Measurements from ENCODE around the gene FAM170B. TPM values are rescaled to one million over a fixed set of nuclear protein-coding genes. Genes with fewer than 3 reads are reported as not detected.

The FAM170B gene
- total and polyA plus RNA-seq, 4 donors = not detected

GRCh38 chr10:49174926-49175500, 41.2 kb upstream of the FAM170B start:
- peaks cover 22% of the 10 kb centered on the region for H3K4me1 ChIP-seq (ENCODE audit: control insufficient read depth, insufficient read depth, low read length)
- H3K36me3 ChIP-seq (ENCODE audit: control insufficient read depth, insufficient read depth, low read length) = no peaks in the 10 kb centered on the region
- H3K4me3 ChIP-seq (ENCODE audit: low read depth, low read length) = no peak overlapping the region
- WGBS (ENCODE audit: insufficient coverage) = 70% methylated on average over 9 of the region's 10 CpGs
- H3K9me3 ChIP-seq (ENCODE audit: control insufficient read depth, insufficient read depth, low read length) = no peaks in the 10 kb centered on the region
- no peaks in the 10 kb centered on the region for H3K27me3 ChIP-seq (ENCODE audit: control insufficient read depth, insufficient read depth, low read length)
- H3K27ac ChIP-seq (ENCODE audit: low read depth, low read length) = no peak overlapping the region
- DNase-seq (ENCODE audit: low read depth in 4 of 6, low spot score in 6 of 6) = no peak

DNA sequence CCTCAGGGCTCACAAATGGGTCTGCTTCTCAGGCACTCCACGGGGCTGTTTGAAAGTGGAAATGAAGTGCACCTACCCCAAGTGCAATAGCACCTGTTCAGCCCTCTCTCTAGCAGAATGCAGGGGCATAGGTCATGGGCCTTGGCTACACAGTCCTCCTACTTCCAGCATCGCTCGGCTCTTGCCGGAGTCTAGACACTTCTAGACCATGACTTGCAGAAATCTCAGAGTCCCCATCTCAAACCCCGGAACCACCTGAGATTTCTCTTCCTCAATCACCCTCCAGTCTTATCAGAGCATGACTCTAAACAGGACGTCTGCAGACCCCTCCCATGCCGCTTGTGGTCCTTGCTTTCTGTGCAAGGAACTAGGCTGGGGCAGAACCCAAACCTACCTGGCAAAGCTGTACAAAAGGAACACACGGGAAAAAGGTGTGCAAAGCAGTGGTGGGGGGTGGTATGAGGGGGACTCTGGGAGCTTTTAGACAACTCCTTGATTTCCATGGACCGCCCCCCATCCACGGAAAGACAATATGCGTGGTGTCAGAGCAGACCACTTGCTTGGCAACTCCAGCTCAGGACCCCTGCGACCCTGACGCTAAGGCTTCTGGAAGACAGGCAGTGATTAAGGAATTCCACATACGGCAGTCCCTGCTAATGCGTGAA, 40.6 kb upstream of the FAM170B start:
- Histone ChIP-seq H3K4me3 (ENCODE audit: low read depth, low read length) (no peak overlapping the region), H3K4me1 (ENCODE audit: control insufficient read depth, insufficient read depth, low read length) (peaks cover 22% of the 10 kb centered on the region), H3K36me3 (ENCODE audit: control insufficient read depth, insufficient read depth, low read length) (no peaks in the 10 kb centered on the region), H3K27me3 (ENCODE audit: control insufficient read depth, insufficient read depth, low read length) (no peaks in the 10 kb centered on the region), H3K9me3 (ENCODE audit: control insufficient read depth, insufficient read depth, low read length) (no peaks in the 10 kb centered on the region), H3K27ac (ENCODE audit: low read depth, low read length) (no peak overlapping the region)
- no peak for DNase-seq (ENCODE audit: low read depth in 4 of 6, low spot score in 6 of 6)
- 85% methylated on average over 14 of the region's 15 CpGs for WGBS (ENCODE audit: insufficient coverage)

GRCh38 chr10:49173853-49174252, 40.0 kb upstream of the FAM170B start:
- WGBS (ENCODE audit: insufficient coverage) = 85% methylated on average over 2 of the region's 4 CpGs
- no peak overlapping the region for H3K27ac ChIP-seq (ENCODE audit: low read depth, low read length)
- H3K4me3 ChIP-seq (ENCODE audit: low read depth, low read length) = no peak overlapping the region
- peaks cover 22% of the 10 kb centered on the region for H3K4me1 ChIP-seq (ENCODE audit: control insufficient read depth, insufficient read depth, low read length)
- no peaks in the 10 kb centered on the region for H3K27me3 ChIP-seq (ENCODE audit: control insufficient read depth, insufficient read depth, low read length)
- H3K36me3 ChIP-seq (ENCODE audit: control insufficient read depth, insufficient read depth, low read length) = no peaks in the 10 kb centered on the region
- H3K9me3 ChIP-seq (ENCODE audit: control insufficient read depth, insufficient read depth, low read length) = no peaks in the 10 kb centered on the region
- DNase-seq (ENCODE audit: low read depth in 4 of 6, low spot score in 6 of 6) = no peak

DNA sequence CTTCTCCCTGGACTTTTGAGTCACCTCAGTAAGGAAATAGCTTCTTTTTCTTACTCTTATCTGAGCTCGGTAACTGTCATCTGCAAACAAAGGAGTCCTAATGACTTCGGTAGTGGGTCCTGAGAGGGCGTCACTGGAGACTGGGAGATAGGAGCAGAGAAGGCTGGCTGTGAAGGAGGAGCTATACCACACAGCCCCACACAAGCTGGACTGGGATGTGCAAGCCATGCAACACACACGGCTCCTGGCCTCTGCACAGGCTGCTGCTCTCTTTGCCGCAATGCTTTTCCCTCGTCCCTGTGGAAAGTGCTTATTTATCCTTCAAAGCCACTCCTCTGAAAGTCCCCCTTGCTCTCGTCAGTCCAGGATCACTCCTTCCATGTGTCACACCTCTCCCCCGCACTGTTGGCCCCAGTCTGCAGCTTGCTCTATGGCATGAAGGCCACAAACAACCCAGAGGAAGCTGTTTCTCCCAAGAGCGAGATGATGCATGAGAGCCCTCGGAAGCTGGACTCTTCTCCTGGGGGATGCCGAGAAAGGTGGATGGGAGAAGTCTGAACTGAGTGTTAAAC, 39.5 kb upstream of the FAM170B start:
- DNase-seq (ENCODE audit: low read depth in 4 of 6, low spot score in 6 of 6) = no peak
- H3K4me3 ChIP-seq (ENCODE audit: low read depth, low read length) = no peak overlapping the region
- H3K9me3 ChIP-seq (ENCODE audit: control insufficient read depth, insufficient read depth, low read length) = no peaks in the 10 kb centered on the region
- no peaks in the 10 kb centered on the region for H3K36me3 ChIP-seq (ENCODE audit: control insufficient read depth, insufficient read depth, low read length)
- 94% methylated on average over 10 of the region's 11 CpGs for WGBS (ENCODE audit: insufficient coverage)
- H3K4me1 ChIP-seq (ENCODE audit: control insufficient read depth, insufficient read depth, low read length) = peaks cover 22% of the 10 kb centered on the region
- H3K27me3 ChIP-seq (ENCODE audit: control insufficient read depth, insufficient read depth, low read length) = no peaks in the 10 kb centered on the region
- H3K27ac ChIP-seq (ENCODE audit: low read depth, low read length) = no peak overlapping the region

DNA sequence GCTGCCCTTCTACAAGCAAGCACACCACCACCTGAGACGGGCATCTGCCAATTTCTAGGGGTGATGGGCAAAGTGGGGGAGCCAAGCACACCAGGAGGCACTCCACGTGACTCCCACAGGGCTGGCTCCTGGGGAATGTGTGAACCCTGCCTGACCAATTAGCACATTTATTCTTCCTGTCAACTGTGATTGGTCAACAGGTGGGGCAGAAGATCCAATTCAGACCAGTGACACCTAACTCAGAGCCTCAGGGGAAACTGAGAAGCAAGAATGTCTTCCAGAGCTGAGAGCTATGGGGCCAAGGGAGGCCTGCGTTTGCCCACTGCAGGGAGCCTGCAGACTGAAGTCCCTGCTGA, 38.9 kb upstream of the FAM170B start:
- WGBS (ENCODE audit: insufficient coverage) = 93% methylated on average over 3 of the region's 3 CpGs
- no peaks in the 10 kb centered on the region for H3K27me3 ChIP-seq (ENCODE audit: control insufficient read depth, insufficient read depth, low read length)
- H3K4me3 ChIP-seq (ENCODE audit: low read depth, low read length) = no peak overlapping the region
- DNase-seq (ENCODE audit: low read depth in 4 of 6, low spot score in 6 of 6) = no peak
- H3K9me3 ChIP-seq (ENCODE audit: control insufficient read depth, insufficient read depth, low read length) = no peaks in the 10 kb centered on the region
- H3K36me3 ChIP-seq (ENCODE audit: control insufficient read depth, insufficient read depth, low read length) = no peaks in the 10 kb centered on the region
- H3K27ac ChIP-seq (ENCODE audit: low read depth, low read length) = no peak overlapping the region
- H3K4me1 ChIP-seq (ENCODE audit: control insufficient read depth, insufficient read depth, low read length) = peaks cover 26% of the 10 kb centered on the region

GRCh38 chr10:49172061-49172776, 38.4 kb upstream of the FAM170B start:
- H3K9me3 ChIP-seq (ENCODE audit: control insufficient read depth, insufficient read depth, low read length) = no peaks in the 10 kb centered on the region
- H3K27me3 ChIP-seq (ENCODE audit: control insufficient read depth, insufficient read depth, low read length) = no peaks in the 10 kb centered on the region
- no peak for DNase-seq (ENCODE audit: low read depth in 4 of 6, low spot score in 6 of 6)
- no peak overlapping the region for H3K27ac ChIP-seq (ENCODE audit: low read depth, low read length)
- H3K4me1 ChIP-seq (ENCODE audit: control insufficient read depth, insufficient read depth, low read length) = peaks cover 29% of the 10 kb centered on the region
- 60% methylated on average over 2 of the region's 4 CpGs for WGBS (ENCODE audit: insufficient coverage)
- H3K36me3 ChIP-seq (ENCODE audit: control insufficient read depth, insufficient read depth, low read length) = no peaks in the 10 kb centered on the region
- H3K4me3 ChIP-seq (ENCODE audit: low read depth, low read length) = no peak overlapping the region

DNA sequence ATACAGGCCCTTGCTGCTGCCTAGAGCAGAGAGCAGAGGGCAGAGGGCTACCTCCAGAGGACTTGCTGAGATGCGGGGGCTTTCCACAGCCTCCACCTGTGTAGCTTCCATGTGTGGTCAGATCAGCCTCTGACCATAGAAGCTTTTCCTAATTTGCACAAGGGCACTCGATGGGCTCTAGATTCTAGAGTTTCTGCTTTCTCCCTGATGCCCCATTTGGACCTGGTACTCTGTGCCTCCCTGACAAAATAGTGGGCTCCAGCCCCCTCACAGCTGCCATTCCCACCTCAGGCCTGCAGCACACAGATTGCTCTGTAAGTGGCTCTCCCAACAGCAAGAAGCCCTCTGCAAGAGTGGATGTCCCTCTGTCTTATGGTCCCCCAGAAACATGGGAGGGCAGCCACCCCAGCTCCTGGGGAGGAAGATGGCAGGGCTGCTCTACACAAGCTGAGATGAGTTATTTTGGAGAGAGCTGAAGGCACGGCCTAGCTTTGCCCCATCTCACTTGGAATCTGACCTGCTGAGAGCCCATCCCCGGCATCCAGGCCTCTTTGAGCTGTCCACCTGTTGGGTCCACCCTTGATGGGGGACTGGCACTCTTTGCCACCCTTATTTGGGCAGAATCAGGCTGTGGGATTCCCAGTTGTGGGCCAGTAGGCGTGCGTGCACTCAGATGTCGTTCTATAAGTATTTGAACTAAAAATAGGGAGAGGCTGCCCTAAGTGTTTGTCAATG, 37.7 kb upstream of the FAM170B start:
- no peak overlapping the region for H3K27ac ChIP-seq (ENCODE audit: low read depth, low read length)
- no peak overlapping the region for H3K4me3 ChIP-seq (ENCODE audit: low read depth, low read length)
- 92% methylated on average over 7 of the region's 7 CpGs for WGBS (ENCODE audit: insufficient coverage)
- H3K36me3 ChIP-seq (ENCODE audit: control insufficient read depth, insufficient read depth, low read length) = no peaks in the 10 kb centered on the region
- DNase-seq (ENCODE audit: low read depth in 4 of 6, low spot score in 6 of 6) = no peak
- H3K9me3 ChIP-seq (ENCODE audit: control insufficient read depth, insufficient read depth, low read length) = no peaks in the 10 kb centered on the region
- H3K4me1 ChIP-seq (ENCODE audit: control insufficient read depth, insufficient read depth, low read length) = peaks cover 23% of the 10 kb centered on the region
- H3K27me3 ChIP-seq (ENCODE audit: control insufficient read depth, insufficient read depth, low read length) = no peaks in the 10 kb centered on the region

DNA sequence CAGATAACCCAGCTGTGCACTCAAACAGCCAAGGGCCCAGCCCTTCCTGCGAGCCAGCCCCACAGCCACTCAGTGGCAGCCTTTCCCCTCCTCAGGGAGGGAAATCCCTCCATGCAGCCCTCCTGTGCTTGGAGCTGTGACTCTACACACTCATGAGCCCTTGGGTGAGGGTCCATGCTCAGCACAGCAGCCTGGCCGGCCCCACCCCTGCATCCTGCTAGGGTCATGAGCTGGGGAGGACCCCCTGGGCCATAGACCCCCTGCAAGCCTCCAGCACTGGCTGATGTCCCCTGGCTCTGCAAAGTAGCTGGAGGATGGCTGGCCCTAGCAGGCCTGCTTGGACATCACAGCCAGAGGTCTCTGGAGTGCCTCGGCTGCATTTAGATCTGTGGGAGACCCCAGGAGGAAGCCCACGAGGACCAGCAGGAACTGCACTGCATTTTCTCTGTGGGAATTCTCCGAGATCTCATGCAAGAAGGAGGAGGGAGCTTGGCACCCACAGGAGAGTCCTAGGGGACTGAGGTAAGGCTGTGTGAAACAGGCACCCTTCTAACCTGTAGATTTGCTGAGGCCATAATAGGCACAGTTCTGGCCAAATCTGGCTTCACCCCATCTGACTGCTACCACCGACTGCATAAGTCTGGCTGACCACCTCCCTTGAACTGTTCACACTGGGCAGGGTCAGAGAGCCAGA, 37.0 kb upstream of the FAM170B start:
- Histone ChIP-seq H3K27ac (ENCODE audit: low read depth, low read length) (no peak overlapping the region), H3K27me3 (ENCODE audit: control insufficient read depth, insufficient read depth, low read length) (no peaks in the 10 kb centered on the region), H3K4me1 (ENCODE audit: control insufficient read depth, insufficient read depth, low read length) (peaks cover 20% of the 10 kb centered on the region), H3K36me3 (ENCODE audit: control insufficient read depth, insufficient read depth, low read length) (no peaks in the 10 kb centered on the region), H3K9me3 (ENCODE audit: control insufficient read depth, insufficient read depth, low read length) (no peaks in the 10 kb centered on the region), H3K4me3 (ENCODE audit: low read depth, low read length) (no peak overlapping the region)
- DNase-seq (ENCODE audit: low read depth in 4 of 6, low spot score in 6 of 6) = no peak
- WGBS (ENCODE audit: insufficient coverage) = 89% methylated on average over 6 of the region's 6 CpGs

DNA sequence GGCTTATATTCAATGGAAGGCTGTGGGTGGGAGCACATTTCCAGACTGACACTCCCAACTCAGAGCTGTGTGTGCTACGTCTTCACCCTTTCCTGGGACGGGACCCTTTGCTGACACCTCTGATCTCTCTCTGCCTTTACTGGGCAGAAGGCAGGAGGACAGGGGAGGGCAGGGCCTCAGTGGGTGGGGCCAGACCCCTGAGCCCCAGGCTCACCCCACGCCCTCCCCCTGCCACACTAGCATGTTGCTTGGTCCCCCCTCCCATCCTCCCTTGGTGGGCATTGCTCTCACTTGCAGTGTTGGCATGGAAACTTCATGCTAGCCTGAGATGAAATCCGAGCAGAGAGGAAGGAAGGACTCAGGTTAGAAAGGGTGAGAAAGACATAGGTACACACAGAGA, 36.0 kb upstream of the FAM170B start:
- Histone ChIP-seq H3K4me3 (ENCODE audit: low read depth, low read length) (no peak overlapping the region), H3K4me1 (ENCODE audit: control insufficient read depth, insufficient read depth, low read length) (peaks cover 16% of the 10 kb centered on the region), H3K27ac (ENCODE audit: low read depth, low read length) (no peak overlapping the region), H3K9me3 (ENCODE audit: control insufficient read depth, insufficient read depth, low read length) (no peaks in the 10 kb centered on the region), H3K27me3 (ENCODE audit: control insufficient read depth, insufficient read depth, low read length) (no peaks in the 10 kb centered on the region), H3K36me3 (ENCODE audit: control insufficient read depth, insufficient read depth, low read length) (no peaks in the 10 kb centered on the region)
- 67% methylated on average over 1 of the region's 4 CpGs for WGBS (ENCODE audit: insufficient coverage)
- DNase-seq (ENCODE audit: low read depth in 4 of 6, low spot score in 6 of 6) = peak in 1 of 6 donors; percentile 28
